Kidney tubule cell (primary cell): Measurements from ENCODE around the gene VSIG8.
"Not testable (repeated sequence)": the region's sequence is repeated elsewhere in the genome, so short reads cannot be mapped to it uniquely, and the experiment has no call there.

ENCODE experiments used
- DNase-seq: peaks from one replicate; pipeline ENCODE4 v3.0.0-alpha.2; 2018; ENCODE audit warnings: low spot score

Gene VSIG8

GRCh38 chr1:159862557-159862956 is at the start of gene VSIG8:
TSS of gene VSIG8 (minus strand) at chr1:159862657. CDS start at chr1:159862521, 136 bp downstream.
- no peak for DNase-seq

- DNase-seq, result no peak
Measured at GRCh38 chr1:159911326-159912070, 49.0 kb upstream of the VSIG8 start.

- DNase-seq, result no peak
Measured at GRCh38 chr1:159908031-159908940, 45.8 kb upstream of the VSIG8 start.

- DNase-seq, result no peak
Measured at GRCh38 chr1:159906960-159907359, 44.5 kb upstream of the VSIG8 start.

- DNase-seq, result not testable (repeated sequence)
Measured at GRCh38 chr1:159904036-159904435, 41.6 kb upstream of the VSIG8 start.

- DNase-seq, result no peak
Measured at GRCh38 chr1:159902541-159902940, 40.1 kb upstream of the VSIG8 start.

- DNase-seq, result no peak
Measured at GRCh38 chr1:159900755-159901360, 38.4 kb upstream of the VSIG8 start.

GRCh38 chr1:159900086-159900680 is 37.7 kb upstream of the VSIG8 start, which contains the start of gene CFAP45:
TSS of gene CFAP45 (minus strand) at chr1:159900165. CDS start at chr1:159900098, 67 bp downstream.
- peak; percentile 85 for DNase-seq

- not testable (repeated sequence) for DNase-seq
Measured at GRCh38 chr1:159899634-159900033, 37.2 kb upstream of the VSIG8 start.

- DNase-seq, result no peak
Measured at GRCh38 chr1:159898527-159898926, 36.1 kb upstream of the VSIG8 start.

- no peak for DNase-seq
Measured at GRCh38 chr1:159897962-159898361, 35.5 kb upstream of the VSIG8 start.

GRCh38 chr1:159896546-159896930 is 34.1 kb upstream of the VSIG8 start:
- no peak for DNase-seq

GRCh38 chr1:159895836-159896545 is 33.5 kb upstream of the VSIG8 start:
- DNase-seq, result no peak

GRCh38 chr1:159895286-159895685 is 32.8 kb upstream of the VSIG8 start:
- DNase-seq, result no peak

GRCh38 chr1:159892944-159893343 is 30.5 kb upstream of the VSIG8 start:
- peak; percentile 41 for DNase-seq

GRCh38 chr1:159891275-159892157 is 29.1 kb upstream of the VSIG8 start:
- peak; percentile 95 for DNase-seq

GRCh38 chr1:159890390-159890789 is 27.9 kb upstream of the VSIG8 start:
- no peak for DNase-seq

- DNase-seq, result peak; percentile 90
Measured at GRCh38 chr1:159889821-159890252, 27.4 kb upstream of the VSIG8 start.

- DNase-seq, result peak; percentile 19
Measured at GRCh38 chr1:159889202-159889601, 26.7 kb upstream of the VSIG8 start.

GRCh38 chr1:159884296-159884695 is 21.8 kb upstream of the VSIG8 start:
- DNase-seq, result no peak
